ENCODE measurements around the gene LBX1.

The LBX1 gene

GRCh38 chr10:101219946-101220451, 9.3 kb downstream of the LBX1 start:
- DNase-seq (ENCODE audit: low read depth) = no peak
- TF ChIP-seq CTCF (conservative IDR thresholded peaks at IDR 0.05; ENCODE audit: low read depth, low read length) = no peak
- no peak overlapping the region for H3K4me3 ChIP-seq (ENCODE audit: low read depth, low read length)

GRCh38 chr10:101219139-101219945, 9.9 kb downstream of the LBX1 start:
- TF ChIP-seq CTCF (conservative IDR thresholded peaks at IDR 0.05; ENCODE audit: low read depth, low read length) = no peak
- DNase-seq (ENCODE audit: low read depth) = no peak
- no peak overlapping the region for H3K4me3 ChIP-seq (ENCODE audit: low read depth, low read length)

- no peak for DNase-seq (ENCODE audit: low read depth)
- no peak overlapping the region for H3K4me3 ChIP-seq (ENCODE audit: low read depth, low read length)
These were observed 10.7 kb downstream of the LBX1 start for GRCh38 chr10:101218351-101219138.

GRCh38 chr10:101217450-101218281, 11.6 kb downstream of the LBX1 start:
- H3K4me3 ChIP-seq (ENCODE audit: low read depth, low read length) = no peak overlapping the region

More at GRCh38 chr10:101218351-101219138, 10.7 kb downstream of the LBX1 start:
- no peak for TF ChIP-seq CTCF (conservative IDR thresholded peaks at IDR 0.05; ENCODE audit: low read depth, low read length)

DNA sequence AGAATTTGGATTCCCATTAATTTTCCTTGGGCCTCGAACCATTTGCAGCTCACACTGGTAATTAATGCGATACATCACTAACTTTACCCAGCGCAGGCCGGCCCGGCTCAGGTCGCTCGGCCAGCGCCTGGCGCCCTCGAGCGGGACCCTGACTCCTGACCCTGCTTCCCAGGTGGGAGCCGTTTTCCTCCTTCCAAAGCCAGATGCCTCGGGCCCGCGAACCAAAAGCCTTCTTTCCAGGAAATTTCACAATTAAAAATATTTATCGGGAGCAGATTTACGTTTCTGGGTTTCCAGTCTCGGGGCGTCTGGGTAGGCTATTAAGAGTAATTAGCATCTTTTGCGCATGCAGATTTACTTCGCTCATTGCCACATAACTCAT, 12.2 kb downstream of the LBX1 start:
- no peak overlapping the region for H3K4me3 ChIP-seq (ENCODE audit: low read depth, low read length)
- DNase-seq (ENCODE audit: low read depth) = no peak
- no peak for TF ChIP-seq CTCF (conservative IDR thresholded peaks at IDR 0.05; ENCODE audit: low read depth, low read length)

More at GRCh38 chr10:101217450-101218281, 11.6 kb downstream of the LBX1 start:
- DNase-seq (ENCODE audit: low read depth) = peak; percentile 41
- peak; percentile 25 for TF ChIP-seq CTCF (conservative IDR thresholded peaks at IDR 0.05; ENCODE audit: low read depth, low read length)

DNA sequence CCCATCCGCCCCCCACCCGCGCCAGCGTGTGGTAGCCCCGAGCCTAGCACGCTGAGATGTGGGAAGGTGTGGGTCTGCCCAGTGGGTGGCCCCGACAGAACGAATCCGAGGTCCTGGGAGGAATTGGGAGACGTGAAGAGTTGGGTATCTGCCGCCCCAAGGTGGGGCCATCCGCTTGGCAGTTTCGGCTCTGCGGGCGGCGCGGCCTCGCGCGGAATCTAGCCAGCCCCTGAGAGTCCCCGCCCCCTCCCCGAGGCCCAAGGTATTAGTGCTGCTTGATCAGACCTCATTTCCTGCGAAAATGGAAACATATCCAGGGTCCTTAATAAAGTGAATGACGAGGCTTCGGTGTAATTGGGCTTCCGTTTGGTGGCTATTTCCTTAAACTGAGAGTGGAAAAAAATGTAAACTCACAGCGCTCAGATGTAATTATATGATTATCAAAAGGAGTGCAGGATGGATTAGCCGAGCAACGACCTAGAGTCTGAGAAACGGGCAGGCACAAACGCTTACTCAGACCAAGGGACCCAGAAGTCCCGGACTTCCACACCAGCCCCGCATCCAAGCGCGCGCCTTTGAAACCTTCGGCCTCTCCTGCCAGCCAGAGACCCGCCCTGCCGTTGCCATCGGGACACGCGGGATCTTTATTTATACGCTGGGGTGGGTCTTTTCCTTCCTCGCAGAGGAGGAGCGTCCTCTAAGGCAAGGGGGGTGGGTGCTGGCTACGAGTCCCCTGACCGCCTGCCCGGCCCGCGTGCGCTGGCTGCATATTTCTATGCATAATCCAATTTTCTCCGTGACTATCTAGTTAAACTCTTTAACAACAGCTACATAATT, 12.8 kb downstream of the LBX1 start:
- H3K4me3 ChIP-seq (ENCODE audit: low read depth, low read length) = no peak overlapping the region
- no peak for TF ChIP-seq CTCF (conservative IDR thresholded peaks at IDR 0.05; ENCODE audit: low read depth, low read length)
- no peak for DNase-seq (ENCODE audit: low read depth)

All from choroid plexus epithelial cell (primary cell).